MM.1S (cell line): ENCODE measurements around the gene CCP110.

Experiments used
- CTCF ChIP-seq: fragments of 300-600 bp; sonication (generic); IDR thresholded peaks from 2 replicates; pipeline ENCODE4 v1.5.1; 2016; ENCODE audit warnings: antibody characterized with exemption, low read length, mixed read lengths
- EZH2phosphoT487 ChIP-seq: fragments of 300-600 bp; sonication (generic); IDR thresholded peaks from 2 replicates; pipeline ENCODE4 v1.6.1; 2018; ENCODE audit warnings: antibody characterized with exemption, low read length

- TF ChIP-seq CTCF (no peak), EZH2phosphoT487 (no peak)
These were observed 544 bp downstream of the CCP110 start for GRCh38 chr16:19524356-19524615.
